HG02870 (cell line): ENCODE results near the gene GID8.

Experiments
- ATAC-seq: cut with Tn5 transposase; IDR thresholded peaks from one replicate; pipeline ENCODE4 v1.9.1; 2021; ENCODE audit warnings: mild to moderate bottlenecking, moderate library complexity; ENCODE audit not compliant: unreplicated experiment

GID8 gene

DNA sequence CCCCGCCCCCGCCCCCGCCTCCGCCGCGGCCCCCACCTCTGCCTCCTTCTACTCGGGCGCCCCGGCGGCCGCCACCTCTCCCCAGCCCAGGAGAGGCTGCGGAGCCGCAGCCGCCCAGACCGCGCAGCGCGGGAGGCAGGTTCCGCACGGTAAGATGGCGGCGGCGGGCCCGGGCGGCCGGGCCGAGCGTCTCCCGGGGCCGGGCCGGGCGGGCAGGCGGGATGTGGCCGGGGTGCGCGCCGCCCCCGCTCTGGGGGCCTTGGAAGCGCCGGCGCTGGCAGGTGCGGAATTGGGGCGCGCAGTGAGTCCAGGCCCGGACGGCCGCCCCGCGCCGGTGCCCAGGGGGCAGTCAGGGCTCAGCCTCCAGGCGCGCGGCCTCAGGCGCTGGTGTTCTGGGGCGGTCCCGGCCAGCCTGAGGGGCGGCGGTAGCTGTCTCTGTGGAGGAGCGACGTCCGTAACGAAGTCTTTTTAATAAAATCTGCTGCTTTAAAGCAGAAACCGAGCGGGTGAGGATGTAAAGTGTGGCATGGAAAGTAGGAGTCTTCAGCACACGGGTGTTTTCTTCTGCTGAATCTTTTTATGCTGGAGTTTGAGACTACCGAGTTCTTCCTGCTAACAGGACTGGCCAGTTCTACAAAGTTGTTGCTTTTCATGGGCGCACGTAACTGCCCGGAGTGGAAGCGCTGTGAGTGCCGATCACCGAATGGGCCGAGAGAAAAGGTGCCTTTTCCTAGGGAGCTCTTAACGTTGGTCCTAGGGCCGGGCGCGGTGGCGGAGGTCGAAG is at the start of gene GID8:
TSS of gene GID8 (plus strand) at position 43 of the 784 bp plus-strand sequence. CDS start 3,356 bp downstream, outside the sequence.
- peak; percentile 33 for ATAC-seq

DNA sequence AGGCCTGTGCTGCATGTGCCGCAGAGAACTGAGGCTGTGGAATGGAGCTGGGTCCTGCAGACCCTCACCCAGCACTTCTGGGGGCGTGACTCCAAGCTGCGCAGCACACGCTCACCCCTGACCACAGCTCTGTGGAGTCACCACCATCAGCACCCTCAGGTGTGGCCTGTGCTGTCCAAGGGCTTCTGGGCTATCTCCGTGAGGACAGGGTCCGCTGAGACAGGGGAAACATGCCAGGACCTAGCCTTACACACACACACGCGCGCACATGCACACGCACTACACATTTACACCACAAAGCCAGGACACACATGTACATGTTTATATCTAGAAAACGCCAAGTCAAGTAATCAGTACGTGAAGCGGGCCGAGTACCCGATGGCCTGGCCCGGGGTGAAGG is 49.5 kb upstream of the GID8 start:
- ATAC-seq: no peak

DNA sequence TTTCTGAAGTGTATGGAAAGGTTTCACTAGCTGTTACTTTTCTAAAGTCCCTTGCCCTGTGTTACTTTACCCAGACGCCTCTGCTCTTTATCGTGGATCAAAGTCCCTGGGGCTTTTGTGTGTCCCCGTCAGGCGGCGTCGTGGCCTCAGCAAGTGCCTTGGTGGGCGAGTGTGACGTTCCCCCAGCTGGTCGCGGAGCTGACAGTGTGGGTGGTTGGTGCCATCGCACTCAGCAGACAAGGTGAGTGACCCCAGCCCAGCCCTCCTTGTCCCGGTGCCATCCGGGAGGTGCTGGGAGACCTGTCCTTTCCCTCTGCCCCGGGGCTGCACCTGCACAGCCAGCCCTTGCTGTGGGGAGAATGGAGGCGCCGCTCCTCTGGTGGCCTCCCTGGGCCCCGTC is 49.0 kb upstream of the GID8 start:
- no peak for ATAC-seq

DNA sequence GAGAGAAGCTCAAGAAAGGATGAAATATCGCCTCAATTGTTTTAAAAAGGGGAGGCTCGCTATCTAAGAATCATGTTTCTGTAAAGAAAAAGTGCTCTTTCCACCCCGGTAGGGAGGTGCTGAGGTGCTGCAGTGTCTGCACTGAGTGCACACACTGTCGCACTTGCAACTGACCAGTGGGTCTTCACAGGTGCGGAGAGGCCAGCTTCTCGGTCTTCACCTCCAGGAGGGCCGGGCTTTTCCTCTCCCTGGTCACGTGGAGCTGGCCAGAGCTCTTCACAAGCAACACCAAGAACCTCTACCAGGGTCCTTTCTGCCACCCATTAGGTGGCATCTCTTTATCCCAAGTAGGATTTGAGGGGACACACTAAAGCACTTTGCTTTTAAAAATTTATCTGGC is 48.5 kb upstream of the GID8 start:
- no peak for ATAC-seq

DNA sequence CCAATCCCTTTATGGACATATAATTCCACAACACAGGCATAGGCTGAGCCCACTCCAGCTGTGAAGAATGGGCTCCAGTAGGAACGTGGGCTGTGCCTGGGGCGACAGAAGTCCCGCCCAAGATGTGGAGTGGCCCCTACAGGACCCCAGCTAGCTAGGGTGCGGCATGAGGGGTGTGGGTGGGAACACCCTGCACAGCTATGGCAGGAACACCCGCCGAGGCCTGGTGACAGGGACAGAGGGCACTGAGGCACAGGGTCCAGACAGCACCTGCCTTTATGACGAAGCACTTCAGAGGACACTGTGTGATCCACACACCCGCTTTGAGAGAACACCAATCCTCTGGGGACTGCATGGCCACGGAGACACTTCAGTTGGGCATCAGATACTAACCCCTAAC is 48.1 kb upstream of the GID8 start:
- ATAC-seq: no peak

DNA sequence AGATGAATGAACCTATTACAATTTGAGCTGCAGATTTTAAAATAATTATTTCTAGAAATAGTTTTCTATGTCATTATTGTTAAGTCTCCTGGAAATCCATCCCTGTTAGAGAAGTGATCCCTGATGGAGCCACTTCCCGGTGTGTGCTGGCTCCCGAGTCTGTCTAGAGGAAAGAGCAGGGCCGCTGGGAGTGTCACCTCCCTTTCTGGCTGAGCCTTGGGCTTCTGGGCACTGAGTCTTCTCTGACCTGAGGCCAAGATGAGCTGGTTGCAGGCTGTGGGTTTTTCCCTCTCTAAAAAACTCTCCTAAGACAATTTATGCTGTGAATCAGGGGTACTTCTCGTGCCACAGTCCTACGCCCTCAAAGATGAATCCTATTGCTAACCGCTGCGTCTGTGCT is 47.5 kb upstream of the GID8 start:
- ATAC-seq: no peak

DNA sequence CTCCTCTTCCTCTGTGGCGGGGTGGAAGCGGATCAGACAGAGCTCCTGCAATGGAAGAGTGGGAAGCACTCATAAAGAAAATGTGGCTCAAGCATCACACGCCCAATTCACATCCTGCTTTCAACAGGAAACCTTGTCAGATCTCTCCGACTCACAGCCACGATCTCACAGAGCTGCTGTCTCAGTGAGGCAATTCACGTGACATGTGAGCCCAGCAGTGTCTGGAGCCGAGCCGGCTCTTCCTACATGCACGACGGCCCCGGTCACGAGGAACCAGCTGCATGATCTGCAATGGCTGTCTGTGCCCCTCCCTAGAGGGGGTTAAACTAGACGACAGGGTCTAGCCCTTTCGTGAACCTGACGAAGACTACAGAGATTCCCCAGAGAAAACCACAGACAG is 46.8 kb upstream of the GID8 start:
- no peak for ATAC-seq

DNA sequence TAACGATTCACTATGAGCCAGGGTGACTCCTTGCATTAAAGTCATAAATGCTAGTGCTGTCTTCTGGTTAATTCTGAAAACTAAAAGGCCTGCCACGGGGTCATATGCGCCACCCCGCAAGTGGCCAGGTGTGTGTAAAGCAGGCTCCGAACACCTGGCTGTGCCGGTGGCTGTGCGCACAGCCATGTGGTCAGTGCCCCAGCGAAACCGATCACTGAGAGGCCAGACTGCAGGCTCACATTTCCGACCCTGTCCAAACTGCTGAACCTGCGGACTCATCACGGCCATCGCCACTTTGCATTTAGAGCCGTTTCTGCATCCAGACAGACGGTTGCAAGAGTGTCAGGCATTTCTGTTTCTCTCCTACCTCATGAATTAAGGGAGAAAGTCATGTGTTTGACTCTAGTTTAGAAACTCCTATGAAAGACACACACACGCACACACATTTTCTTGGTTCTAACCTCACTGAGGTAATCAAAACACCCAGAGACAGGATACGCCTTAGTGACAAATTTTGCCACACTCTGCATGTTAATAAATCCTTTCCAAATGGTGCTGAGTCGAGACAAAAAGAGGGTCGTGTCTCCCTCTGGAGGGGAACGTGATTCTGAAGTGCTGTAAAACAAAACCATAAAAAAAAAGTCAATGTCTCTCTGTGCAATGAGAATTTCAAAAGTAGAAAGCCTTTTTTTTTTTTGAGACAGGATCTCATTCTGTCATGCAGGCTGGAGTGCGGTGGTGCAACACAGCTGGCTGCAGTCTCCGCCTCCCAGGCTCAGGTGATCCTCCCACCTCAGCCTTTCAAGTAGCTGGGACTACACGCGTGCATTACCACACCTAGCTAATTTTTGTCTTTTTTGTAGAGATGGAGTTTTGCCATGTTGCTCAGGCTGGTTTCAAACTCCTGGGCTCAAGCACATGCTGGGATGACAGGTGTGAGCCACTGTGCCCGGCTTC is 45.3 kb upstream of the GID8 start:
- ATAC-seq: no peak

DNA sequence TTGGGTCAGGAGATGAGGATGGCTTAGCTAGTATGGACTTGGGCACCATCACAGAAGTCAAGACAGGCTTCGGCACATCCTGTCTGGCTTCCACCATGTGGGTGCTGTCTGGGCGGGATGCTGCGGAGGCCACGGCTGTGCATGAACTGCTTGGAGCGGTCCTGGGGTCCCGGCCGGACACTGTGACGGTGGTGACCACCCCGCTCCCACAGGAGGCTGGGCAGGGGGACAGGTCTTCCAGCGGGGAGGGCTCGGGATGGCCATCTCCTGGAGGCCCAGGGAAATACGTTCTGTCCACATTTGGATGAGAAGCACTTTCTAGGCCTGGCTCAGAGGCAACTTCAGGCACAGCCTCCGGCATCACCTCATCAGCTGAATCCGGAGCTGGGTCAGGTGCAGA is 44.2 kb upstream of the GID8 start:
- ATAC-seq: no peak

DNA sequence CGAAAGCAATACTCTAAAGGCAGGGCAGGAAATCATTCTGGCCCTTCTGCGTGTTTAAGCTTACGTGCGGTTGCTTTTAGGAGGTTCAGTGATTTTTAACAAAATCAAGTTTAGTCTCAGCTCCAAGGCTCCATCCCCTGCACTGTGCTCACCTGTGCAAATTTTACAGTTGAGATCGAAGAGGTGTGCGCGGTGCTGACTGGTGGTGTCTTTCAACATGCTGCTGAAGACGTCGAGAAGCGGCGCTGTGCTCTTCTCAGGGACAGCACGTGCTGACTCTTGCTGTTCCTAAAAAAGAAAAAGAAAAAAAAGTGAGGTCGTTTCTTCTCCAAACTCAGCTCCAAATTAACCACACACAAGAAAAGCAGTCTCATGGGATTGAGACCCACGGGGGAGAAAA is 43.7 kb upstream of the GID8 start:
- no peak for ATAC-seq

DNA sequence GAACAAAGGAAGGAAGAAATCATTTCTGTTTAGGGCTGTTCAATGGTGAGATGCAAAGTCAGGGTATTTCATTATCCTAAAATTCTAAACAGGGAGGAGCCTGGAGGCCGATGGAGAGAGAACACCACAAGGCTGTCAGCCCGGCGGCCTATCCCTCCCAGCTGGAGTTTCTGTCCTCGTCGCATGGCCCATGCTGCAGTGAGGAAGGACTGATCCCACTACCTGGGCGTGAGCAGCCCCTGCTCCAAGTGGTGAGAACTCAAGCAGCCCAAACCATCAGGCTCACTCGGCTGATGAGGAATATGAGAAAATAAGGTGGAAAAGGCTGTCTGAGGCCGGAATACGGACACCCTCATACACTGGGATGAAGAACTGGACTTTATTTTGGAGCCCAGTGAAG is 42.4 kb upstream of the GID8 start:
- ATAC-seq: no peak

DNA sequence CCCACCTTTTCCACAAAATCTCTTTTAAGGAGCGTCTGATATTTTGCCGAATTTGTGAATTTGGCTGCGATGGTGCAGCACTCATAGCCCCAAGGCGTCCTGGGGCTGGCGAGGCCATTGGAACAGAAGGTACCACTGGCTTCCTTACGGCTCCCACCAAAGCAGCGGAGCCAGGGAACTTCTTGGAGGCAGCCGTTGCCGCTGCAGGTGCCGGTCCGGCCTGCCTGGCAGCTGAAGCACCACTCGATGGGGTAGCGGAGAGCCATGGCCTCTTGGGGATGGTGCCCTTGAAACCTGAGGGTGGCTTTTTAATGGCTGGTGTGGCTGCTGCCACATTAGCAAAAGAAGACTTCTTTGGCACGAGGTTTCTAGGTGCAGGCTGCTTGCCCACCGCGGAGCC is 41.4 kb upstream of the GID8 start:
- no peak for ATAC-seq

DNA sequence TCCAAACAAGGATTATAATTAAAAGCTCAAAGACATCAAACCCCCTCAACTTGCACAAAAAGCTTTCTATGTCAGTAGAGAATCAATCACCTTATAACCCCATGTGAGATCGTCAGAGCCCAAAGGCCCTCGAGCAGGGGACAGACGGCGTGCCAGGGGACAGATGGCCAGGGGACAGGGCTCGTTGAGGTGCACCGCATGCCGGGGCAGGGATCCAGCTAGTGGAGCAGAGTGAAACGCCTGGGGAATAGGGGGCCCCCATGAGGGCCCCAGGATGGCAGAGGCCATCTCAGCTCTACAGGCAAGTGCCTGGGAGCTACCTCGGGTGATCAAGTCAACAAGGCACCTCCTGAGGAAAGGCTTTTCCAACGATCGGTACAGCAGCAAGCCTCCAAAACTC is 40.3 kb upstream of the GID8 start:
- ATAC-seq: no peak

DNA sequence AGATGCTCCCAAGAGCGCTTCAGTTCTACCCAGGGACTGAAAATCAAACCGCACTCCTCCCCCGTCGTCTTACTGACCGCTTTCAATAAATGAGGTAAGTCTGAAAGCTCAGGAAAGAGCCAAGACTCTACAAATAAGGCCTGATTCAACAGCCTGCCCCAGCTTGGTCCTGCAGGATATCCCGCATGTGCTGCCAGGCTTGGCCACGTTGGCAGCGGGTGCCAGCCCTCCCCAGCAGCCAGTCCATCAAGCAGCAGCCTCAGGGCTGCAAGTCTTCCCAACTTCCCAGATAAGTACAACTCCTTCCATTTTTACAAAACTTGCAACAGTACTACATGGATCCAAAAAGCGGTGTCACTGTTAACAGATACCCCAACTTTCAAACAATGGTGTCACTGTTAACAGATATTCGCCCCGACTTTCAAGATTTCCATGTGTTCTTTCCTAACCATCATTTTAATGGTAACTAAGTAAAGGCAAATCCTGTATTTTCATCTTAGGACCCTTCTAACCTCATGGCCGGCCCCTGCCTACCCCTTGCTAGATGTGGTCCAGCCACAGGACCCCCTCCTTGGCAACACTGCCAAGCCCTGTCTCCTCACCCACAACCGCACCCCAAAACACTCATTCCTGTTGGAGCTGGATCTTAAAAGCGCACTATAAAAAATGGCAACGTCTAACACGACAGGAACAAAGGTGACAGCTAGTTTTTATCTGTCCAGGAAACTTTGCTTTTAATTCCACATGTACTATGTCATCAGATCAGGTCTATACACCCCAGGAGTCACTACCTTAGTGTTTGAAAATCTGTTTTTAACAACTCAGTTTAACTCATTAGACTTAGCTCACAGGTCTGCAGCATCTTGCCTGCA is 39.6 kb upstream of the GID8 start:
- no peak for ATAC-seq

DNA sequence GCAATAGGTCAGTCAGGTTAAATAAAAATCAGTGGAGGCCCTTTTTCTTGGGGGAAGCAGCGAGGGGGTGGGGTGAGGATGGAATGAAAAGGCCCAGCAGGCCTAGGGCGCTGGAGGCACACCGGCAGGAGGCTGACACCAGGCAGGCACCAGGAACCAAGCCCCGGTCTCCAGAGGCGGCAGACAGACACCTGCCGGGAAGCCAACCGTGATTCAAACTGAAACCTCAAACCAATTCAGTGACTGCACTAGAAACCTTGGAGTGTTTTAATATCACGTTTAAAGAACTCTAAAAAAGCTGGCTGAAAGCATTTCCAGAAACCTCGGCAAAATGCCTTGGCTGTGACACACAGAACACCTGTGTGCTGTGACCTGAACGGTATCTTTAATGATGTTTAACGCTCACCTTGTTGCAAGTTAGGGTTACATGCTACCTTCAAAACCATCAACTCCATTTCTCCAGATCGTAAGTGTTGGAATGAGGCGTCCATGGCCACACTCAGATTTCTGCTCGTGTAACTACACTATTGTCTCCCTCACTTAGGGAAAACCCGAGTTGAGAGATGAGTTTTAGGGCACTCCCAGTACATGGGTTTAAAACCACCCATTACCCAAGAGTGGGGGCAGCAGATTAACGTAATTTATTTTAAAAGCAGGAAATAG is 38.8 kb upstream of the GID8 start:
- ATAC-seq: no peak

DNA sequence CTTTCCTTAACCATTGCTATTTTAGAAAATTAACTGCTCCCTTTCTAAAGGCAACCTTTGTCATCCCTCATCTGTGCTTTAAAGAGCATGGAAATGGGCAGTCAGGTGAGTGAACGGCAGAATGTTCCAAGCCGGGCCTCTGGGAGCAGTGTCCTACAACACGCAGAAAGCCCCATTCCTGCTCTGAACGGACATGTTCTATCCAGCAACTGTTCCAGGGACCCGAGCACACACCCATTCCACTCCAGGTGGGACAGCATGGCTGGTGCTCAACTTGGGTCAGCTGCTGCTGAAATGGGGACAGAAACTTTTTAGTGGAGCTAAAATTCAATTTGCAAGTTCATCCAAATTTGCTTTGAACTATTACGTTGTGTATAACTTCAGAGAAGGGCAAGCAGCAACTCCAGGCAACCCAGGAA is 38.3 kb upstream of the GID8 start:
- ATAC-seq: no peak

DNA sequence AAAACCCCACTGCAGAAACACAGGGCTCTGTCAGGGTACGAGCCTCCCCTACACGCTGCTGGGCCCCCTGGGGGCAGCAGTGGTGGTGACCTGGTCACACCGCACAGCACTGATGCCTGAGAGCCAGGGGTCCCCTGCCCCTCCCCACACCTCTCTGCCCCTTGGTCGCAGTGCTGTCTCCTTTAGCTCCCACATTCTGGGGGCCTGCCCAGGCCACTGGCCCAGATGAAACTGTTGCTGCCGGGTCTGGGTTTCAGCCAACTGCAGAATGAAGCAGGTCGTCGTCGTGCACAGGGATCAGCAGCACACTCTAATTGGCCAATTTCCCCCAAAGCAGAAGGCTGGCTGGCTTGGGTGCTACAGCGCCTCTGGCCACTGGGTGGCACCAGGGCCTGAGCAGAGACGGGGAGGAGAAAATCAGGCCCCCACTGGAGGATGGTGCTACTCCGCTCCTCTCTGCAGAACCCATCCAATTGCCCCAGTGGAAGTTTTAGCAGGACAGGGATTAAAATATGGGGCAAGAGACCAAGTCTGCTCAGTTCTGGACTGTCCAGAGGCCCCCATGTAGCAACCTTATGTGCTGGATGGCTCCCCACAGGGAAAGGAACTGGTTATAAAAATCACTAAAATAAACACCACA is 37.8 kb upstream of the GID8 start:
- ATAC-seq: peak; percentile 71

DNA sequence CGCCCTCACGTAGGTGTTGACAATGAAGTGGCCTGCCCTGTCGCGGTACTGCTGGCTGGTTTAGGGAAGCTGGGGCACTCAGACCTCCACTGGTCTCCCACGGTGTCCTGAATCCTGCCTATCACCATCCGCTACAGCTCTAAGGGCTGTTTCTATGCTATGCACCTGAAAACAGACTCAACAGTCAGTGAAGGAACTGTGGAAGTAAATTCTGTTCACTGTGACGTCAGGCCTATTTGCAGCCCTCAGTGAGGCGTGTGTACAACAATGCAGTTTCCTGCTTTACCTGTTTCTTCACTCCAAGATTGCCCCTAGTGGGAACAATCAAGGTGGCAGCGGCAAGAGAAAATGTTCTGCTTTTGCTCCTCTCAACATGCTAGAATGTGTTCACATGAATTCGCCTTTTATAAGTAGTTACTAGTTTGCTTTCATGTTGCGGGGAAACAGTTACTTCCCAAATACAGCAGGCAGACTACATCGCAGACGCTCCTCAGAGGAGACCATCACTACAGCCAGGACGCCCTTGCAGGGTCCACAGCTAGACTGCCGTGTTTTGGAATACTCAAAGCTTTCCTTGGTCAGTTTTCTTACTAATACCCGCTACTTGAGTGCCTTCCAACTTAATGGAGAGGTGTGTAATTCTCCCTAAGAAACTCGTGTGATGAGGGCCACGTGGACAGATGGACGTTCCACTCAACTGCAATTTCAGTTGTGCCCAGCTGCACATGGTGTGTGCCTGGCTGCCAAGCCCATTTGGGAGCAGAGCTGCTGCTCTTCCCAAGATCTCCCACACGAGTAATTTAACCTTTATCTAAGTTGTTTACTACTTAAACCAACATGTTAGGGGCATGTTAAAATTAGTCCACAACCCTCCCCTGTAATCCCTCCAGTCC is 37.0 kb upstream of the GID8 start:
- ATAC-seq: peak; percentile 15

DNA sequence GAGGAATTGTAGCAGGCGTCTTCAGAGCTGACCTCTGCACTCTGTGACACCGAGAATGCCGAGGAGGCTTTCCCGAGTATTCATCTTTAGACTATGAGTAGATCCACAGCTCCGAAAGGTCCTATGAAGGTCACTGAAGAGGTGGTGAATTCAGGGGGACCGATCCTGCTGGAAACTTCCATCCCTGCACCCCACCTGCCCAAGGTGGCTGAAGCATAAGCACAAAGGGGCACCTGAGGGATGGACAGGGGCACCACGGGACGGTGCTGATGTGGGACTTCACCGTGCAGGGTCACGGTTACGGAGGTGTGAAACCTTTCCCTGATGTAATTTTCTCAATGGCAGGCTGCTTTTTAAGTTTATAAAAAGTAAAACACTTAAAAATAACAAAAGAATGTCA is 36.1 kb upstream of the GID8 start:
- ATAC-seq: no peak
